Measurements from ENCODE around the gene PTGIS.

Gene PTGIS

DNA sequence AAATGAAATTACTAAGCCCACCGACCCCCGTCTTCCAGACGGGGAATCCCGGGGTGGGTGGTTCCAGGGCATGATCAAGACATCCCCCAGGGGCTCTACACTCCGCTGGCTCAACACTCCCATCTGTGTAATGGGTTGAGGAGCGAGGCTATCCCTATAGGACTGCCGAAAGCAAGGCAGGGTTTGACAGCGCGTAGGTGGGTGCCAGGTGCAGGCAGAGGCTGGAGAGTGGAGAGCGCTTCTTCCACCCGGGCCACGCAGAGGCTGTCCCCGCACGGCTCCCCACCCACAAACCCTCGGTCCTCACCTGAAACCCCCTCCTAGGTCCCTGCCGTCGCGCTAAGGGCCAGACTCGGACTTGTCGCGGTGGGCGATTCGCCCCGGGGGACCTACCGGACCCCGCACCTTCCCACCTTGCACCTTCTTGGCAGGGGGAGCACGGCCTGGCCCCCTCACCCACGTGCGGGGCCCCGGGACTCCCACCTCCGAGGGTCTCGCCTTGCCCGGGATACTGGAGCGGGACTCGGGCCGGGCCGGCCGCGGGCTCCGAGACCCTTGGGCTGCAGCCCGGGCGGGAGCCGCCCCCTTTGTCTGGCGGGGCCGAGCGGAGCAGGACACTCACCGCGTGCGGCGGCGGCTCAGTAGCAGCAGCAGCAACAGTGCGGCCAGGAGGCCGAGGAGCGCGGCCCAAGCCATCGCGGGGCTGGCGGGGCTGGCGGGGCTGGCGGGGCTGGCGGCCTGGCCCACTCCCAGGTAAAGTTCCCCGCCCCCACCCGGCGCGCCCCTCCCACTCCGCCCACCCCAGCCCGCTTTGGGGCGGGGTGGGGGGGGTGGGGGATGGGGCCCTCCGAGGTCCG, at the start of gene PTGIS:
PTGIS (minus strand) TSS at position 717 of the 857 bp plus-strand sequence; CDS start at position 696, 21 bp downstream.
- in situ Hi-C loops (cut with MboI; ENCODE audit: low sequenced_read_pairs): no loop called here

DNA sequence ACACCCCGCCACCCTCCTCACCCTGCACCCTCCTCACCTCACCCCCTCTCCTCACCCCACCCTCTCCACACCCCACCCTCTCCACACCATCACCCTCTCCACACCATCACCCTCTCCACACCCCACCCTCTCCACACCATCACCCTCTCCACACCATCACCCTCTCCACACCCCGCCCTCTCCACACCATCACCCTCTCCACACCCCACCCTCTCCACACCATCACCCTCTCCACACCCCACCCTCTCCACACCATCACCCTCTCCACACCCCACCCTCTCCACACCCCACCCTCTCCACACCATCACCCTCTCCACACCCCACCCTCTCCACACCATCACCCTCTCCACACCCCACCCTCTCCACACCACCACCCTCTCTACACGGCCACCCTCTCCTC, 49.5 kb upstream of the PTGIS start:
- in situ Hi-C loops (cut with MboI; ENCODE audit: low sequenced_read_pairs): loop anchor here (10.0 kb wide), 1 partner anchor 237 kb away; no protein-coding TSS in a partner anchor

- in situ Hi-C loops (cut with MboI; ENCODE audit: low sequenced_read_pairs): loop anchor here (10.0 kb wide), 1 partner anchor 238 kb away; no protein-coding TSS in a partner anchor
These were observed 48.4 kb upstream of the PTGIS start for GRCh38 chr20:49616154-49617007.

- in situ Hi-C loops (cut with MboI; ENCODE audit: low sequenced_read_pairs): loop anchor here (10.0 kb wide), 1 partner anchor 239 kb away; no protein-coding TSS in a partner anchor
These were observed 47.6 kb upstream of the PTGIS start for GRCh38 chr20:49615401-49616153.

DNA sequence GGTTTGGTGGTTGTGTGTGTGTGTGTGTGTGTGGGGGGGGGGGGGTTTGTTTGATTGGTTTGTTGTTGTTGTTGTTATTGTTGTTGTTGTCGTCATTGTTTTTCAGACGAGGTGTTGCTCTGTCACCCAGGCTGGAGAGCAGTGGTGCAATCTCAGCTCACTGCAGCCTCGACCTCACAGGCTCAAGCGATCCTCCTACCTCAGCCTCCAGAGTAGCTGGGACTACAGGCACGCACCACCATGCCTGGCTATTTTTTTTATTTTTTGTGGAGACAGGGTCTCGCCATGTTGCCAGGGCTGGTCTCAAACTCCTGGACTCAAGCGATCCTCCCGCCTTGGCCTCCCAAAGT, 47.1 kb upstream of the PTGIS start:
- in situ Hi-C loops (cut with MboI; ENCODE audit: low sequenced_read_pairs): loop anchor here (10.0 kb wide), 1 partner anchor 240 kb away; no protein-coding TSS in a partner anchor

DNA sequence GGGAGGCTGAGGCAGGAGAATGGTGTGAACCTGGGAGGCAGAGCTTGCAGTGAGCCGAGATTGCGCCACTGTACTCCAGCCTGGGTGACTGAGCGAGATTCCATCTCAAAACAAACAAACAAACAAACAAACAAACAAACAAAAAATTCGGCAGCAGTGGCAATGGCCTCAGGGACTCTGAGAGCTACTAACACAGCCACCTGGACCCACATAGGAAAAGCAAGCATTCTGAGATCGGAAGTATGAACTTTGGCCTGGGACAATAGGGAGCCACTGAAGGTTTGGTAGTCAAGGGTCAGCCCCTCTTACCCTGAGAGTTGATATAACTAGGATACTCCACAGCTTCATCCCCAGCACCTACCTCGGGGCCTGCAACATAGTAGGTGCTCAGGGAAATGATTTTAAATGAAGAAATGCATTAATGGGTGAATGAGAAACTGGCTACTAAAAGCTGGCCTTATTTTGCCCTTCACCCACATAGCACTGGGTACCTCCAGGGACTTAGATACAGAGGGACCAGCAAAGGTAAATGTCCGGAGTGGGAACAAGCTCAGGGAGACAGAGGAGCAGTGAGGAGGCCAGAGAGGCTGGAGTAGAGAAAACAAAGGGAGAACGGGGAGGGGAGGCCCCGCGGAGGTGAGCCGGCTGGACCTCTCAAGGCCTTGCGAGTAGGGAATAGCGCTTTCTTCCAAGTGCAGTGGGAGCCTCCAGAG, 46.6 kb upstream of the PTGIS start:
- in situ Hi-C loops (cut with MboI; ENCODE audit: low sequenced_read_pairs): loop anchor here (10.0 kb wide), 1 partner anchor 240 kb away; no protein-coding TSS in a partner anchor

GRCh38 chr20:49612127-49612738, 44.3 kb upstream of the PTGIS start:
- in situ Hi-C loops (cut with MboI; ENCODE audit: low sequenced_read_pairs): loop anchor here (10.0 kb wide), 1 partner anchor 243 kb away; no protein-coding TSS in a partner anchor

DNA sequence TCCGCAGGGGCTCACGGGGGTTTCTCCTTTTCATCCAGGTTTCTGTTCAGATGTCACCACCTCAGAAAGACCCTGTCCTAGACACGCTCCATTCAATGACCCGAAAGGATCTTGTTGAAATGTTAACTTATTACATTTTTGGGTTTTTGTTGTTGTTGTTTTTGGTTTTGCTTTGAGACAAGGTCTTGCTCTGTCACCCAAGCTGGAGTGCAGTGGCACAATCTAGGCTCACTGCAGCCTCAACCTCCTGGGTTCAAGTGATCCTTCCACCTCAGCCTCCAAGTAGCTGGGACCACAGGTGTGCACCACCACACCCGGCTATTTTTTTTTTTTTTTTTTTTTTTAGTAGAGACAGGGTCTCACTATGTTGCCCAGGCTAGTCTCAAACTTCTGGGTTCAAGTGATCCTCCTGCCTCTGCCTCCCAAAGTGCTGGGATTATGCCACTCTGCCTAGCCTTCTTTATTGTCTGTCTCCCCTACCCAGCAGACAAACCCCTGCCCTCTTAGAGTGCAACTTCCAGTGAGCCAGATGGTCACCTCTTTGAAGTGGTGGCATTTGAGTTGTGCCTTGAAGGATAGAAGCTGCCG, 43.7 kb upstream of the PTGIS start:
- in situ Hi-C loops (cut with MboI; ENCODE audit: low sequenced_read_pairs): loop anchor here (10.0 kb wide), 1 partner anchor 243 kb away; no protein-coding TSS in a partner anchor

GRCh38 chr20:49610691-49611538, 43.0 kb upstream of the PTGIS start:
- in situ Hi-C loops (cut with MboI; ENCODE audit: low sequenced_read_pairs): loop anchor here (10.0 kb wide), 1 partner anchor 244 kb away; no protein-coding TSS in a partner anchor

- in situ Hi-C loops (cut with MboI; ENCODE audit: low sequenced_read_pairs): no loop called here
These were observed 41.1 kb upstream of the PTGIS start for GRCh38 chr20:49608752-49609670.

DNA sequence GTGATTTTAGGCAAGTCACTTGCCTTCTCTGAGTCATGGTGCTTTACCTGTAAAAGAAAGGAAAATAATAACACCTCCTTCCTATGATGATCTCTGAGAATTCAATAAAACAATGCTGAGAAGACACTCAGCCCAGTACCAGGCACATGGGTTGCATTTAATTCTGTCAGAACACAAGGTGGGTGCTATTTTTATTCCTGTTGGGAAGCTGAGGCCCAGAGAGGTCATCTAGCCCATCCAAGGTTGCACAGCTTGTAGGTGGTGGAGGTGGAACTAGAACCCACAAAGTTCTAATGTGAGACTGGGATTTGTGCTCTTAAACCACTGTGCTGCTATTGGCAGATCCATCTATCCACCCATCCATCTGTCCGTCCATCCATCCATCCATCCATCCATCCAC, 39.6 kb upstream of the PTGIS start:
- in situ Hi-C loops (cut with MboI; ENCODE audit: low sequenced_read_pairs): no loop called here

- in situ Hi-C loops (cut with MboI; ENCODE audit: low sequenced_read_pairs): no loop called here
These were observed 35.3 kb upstream of the PTGIS start for GRCh38 chr20:49603209-49603627.

DNA sequence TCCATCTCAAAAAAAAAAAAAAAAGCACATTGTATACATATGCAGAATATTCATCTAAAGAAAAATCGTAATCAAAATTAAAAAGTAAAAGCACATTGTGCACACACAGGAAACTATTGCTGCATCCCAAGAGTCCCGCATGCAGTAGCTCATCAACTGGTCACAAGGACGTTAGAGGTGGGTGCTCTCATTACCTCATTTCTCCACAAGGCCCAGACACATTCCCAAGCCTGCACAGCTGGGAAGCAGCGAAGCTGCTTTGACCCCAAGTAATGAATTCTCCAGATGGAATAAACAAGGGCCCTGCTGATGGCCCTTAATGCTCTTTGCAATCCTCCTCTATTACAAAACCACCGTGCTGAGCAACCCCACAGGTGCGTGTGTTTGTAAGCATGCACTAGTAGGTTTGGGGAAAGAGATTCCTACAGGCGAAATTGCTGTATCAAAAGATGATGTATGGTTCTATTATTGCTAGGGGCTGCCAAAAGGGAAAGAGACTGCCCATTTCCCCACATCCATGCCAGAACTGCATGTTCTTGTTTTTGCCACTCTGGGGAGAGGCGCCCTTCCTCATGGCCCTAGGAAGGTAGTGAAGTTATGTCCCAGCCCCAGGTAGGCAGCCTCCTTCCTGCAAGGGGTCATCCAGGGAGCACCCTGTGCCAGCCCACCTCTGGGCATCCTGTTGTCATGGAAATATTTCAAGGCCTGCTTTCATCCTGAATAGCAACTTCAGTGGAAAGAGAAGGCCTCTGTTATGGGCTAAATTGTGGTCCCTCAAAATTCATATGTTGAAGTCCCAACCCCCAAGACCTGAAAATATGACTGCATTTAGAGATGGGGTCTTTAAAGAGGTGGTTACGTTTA, 34.6 kb upstream of the PTGIS start:
- in situ Hi-C loops (cut with MboI; ENCODE audit: low sequenced_read_pairs): no loop called here

DNA sequence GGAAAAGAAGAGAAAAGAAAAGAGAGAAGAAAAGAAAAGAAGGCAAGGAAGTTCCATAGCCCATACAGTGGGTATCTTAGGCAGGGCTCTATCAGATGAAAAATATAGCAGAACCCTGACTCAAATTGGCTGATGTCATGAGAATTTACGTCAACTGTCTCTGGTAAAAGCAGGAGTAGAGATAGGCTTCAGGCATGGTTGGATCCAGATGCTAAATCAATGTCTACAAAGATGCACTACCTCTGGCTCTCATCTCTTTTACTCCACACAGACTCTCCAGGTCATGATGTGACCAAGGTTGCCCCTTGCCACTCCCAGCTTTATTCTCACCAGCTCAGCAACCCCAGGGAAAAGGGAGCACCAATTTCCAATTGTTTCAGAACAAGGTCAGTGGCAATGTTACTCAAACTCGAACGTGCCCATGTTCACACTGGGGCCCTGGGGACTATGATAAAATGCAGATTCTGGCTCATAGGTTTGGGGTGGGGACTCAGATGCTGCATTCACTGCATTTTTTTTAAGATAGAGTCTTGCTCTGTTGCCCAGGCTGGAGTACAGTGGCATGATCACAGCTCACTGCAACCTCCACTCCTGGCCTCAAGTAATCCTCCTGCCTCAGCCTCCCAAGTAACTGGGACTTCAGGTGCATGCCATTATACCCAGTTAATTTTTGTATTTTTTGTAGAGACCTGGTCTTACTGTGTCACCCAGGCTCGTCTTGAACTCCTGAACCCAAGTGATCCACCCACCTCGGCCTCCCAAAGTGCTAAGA, 33.4 kb upstream of the PTGIS start:
- in situ Hi-C loops (cut with MboI; ENCODE audit: low sequenced_read_pairs): no loop called here

DNA sequence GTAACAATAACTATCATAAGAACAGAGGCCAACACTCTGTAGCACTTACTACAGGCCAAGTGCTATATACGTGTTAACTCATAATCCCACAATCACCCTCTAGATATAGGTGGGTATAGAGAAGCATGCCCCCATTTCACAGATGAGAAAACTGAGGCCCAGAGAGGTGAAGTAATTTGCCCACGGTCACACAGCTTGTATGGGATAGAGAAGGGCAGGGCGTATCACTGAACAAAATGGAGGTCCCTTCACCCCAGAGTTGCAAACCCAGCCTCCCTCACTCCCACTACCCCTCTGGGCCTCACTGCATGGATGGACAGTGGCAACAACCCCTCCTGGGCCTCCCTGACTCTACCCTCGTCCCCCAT, 31.8 kb upstream of the PTGIS start:
- in situ Hi-C loops (cut with MboI; ENCODE audit: low sequenced_read_pairs): no loop called here

Measured in HL-60/S4 treated with phorbol 12-myristate 13-acetate at 8.2 ng/mL for 4 days and 3 days (cell line).